Uterus (tissue), 4 donors: Measurements from ENCODE around the gene PTPRN2. TPM values are rescaled to one million over a fixed set of nuclear protein-coding genes. Genes with fewer than 3 reads are reported as not detected.

Experiments
- DNase-seq, 2 donors: peaks; one replicate each; pipeline ENCODE4 v3.0.0-alpha.2; 2019 to 2020
- H3K27ac ChIP-seq, 2 donors: fragments of 200-600 bp; sonication (generic); 1 replicate in 1 of 2; 2 replicates in 1 of 2; pipeline ENCODE4 v1.5.1; 2016 to 2018
- H3K27me3 ChIP-seq, 2 donors: fragments of 200-600 bp; sonication (generic); one replicate each; pipeline ENCODE4 v1.5.1; 2018 to 2019; ENCODE audit warnings: control low read depth in 1 of 2
- H3K36me3 ChIP-seq, 2 donors: fragments of 200-600 bp; sonication (generic); one replicate each; pipeline ENCODE4 v1.5.1; 2019; ENCODE audit warnings: control low read depth in 1 of 2
- H3K4me1 ChIP-seq, 2 donors: fragments of 200-600 bp; sonication (generic); one replicate each; pipeline ENCODE4 v1.5.1; 2018 to 2019; ENCODE audit warnings: control low read depth in 1 of 2
- H3K4me3 ChIP-seq, 2 donors: fragments of 200-600 bp; sonication (generic); 1 replicate in 1 of 2; 2 replicates in 1 of 2; pipeline ENCODE4 v1.5.1; 2018 to 2019; ENCODE audit warnings: mild to moderate bottlenecking in 1 of 2
- H3K9me3 ChIP-seq, 2 donors: fragments of 200-600 bp; sonication (generic); one replicate each; pipeline ENCODE4 v1.5.1; 2019; ENCODE audit warnings: control low read depth in 1 of 2
- CTCF ChIP-seq, 4 experiments: fragments of 200-600 bp in 2 of 4; fragments of 450-650 bp in 2 of 4; sonication (generic) in 2 of 4; IDR thresholded peaks; one replicate each; pipeline ENCODE4 v1.5.1; 2016 to 2019; ENCODE audit warnings: antibody characterized with exemption in 4 of 4, mild to moderate bottlenecking in 2 of 4, moderate library complexity in 1 of 4
- POLR2A ChIP-seq, 2 donors: fragments of 450-650 bp; IDR thresholded peaks; one replicate each; pipeline ENCODE4 v1.6.1; 2016; ENCODE audit warnings: antibody characterized with exemption in 2 of 2, mild to moderate bottlenecking in 1 of 2, moderate library complexity in 1 of 2
- intact Hi-C: fragments of 100-400 bp; cut with DNase I; formaldehyde crosslinking; loops from one replicate; pipeline ENCODE4 v1.15.1; 2023; ENCODE audit warnings: low total_unique reads
- total RNA-seq, 4 donors: library from RNA; depleted of rRNA in 3 of 4; stranded (reverse); fragments of >200 nt in 3 of 4; gene quantifications; one replicate each; pipeline versions ENCODE4 v1.1.0 to v1.2.4, GENCODE V29; 2014 to 2023
- donor health status: DM: yes; HTN: yes; CAD: no.

PTPRN2 gene
- total RNA-seq, 4 donors from 2014 or later: 1.2 to 5.2 (median 2.3) TPM

GRCh38 chr7:157757776-157758467 lies 829.7 kb downstream of the PTPRN2 start:
- Histone ChIP-seq H3K4me1 (no peaks in the 10 kb centered on the region), H3K36me3 (no peaks in the 10 kb centered on the region), H3K4me3 (no peak overlapping the region), H3K27me3 (no peaks in the 10 kb centered on the region), H3K27ac (no peak overlapping the region), H3K9me3 (no peaks in the 10 kb centered on the region)
- intact Hi-C loops: no loop called here
- no peak for DNase-seq
- no peak for TF ChIP-seq CTCF (IDR thresholded peaks at IDR 0.05)
- no peak for TF ChIP-seq POLR2A (IDR thresholded peaks at IDR 0.05)

GRCh38 chr7:157757211-157757610 lies 830.4 kb downstream of the PTPRN2 start:
- Histone ChIP-seq H3K4me1 (no peaks in the 10 kb centered on the region), H3K36me3 (no peaks in the 10 kb centered on the region), H3K27me3 (no peaks in the 10 kb centered on the region), H3K27ac (no peak overlapping the region), H3K9me3 (no peaks in the 10 kb centered on the region), H3K4me3 (no peak overlapping the region)
- intact Hi-C loops: no loop called here
- DNase-seq: no peak
- TF ChIP-seq CTCF (IDR thresholded peaks at IDR 0.05) (no peak), POLR2A (IDR thresholded peaks at IDR 0.05) (no peak)

GRCh38 chr7:157755741-157756140 lies 831.9 kb downstream of the PTPRN2 start:
- no peaks in the 10 kb centered on the region for H3K9me3 ChIP-seq
- no peaks in the 10 kb centered on the region for H3K36me3 ChIP-seq
- no peak overlapping the region for H3K4me3 ChIP-seq
- no peaks in the 10 kb centered on the region for H3K27me3 ChIP-seq
- TF ChIP-seq POLR2A (IDR thresholded peaks at IDR 0.05): no peak
- no peak for TF ChIP-seq CTCF (IDR thresholded peaks at IDR 0.05)
- intact Hi-C loops: no loop called here
- H3K27ac ChIP-seq: no peak overlapping the region
- no peak for DNase-seq
- no peaks in the 10 kb centered on the region for H3K4me1 ChIP-seq

GRCh38 chr7:157754416-157754790 lies 833.2 kb downstream of the PTPRN2 start:
- intact Hi-C loops: no loop called here
- Histone ChIP-seq H3K4me1 (no peaks in the 10 kb centered on the region), H3K4me3 (no peak overlapping the region), H3K9me3 (no peaks in the 10 kb centered on the region), H3K36me3 (no peaks in the 10 kb centered on the region), H3K27ac (no peak overlapping the region), H3K27me3 (no peaks in the 10 kb centered on the region)
- no peak for DNase-seq
- no peak for TF ChIP-seq POLR2A (IDR thresholded peaks at IDR 0.05)
- no peak for TF ChIP-seq CTCF (IDR thresholded peaks at IDR 0.05)

- Histone ChIP-seq H3K4me3 (no peak overlapping the region), H3K36me3 (no peaks in the 10 kb centered on the region), H3K27ac (no peak overlapping the region), H3K4me1 (no peaks in the 10 kb centered on the region), H3K9me3 (no peaks in the 10 kb centered on the region), H3K27me3 (no peaks in the 10 kb centered on the region)
- no peak for TF ChIP-seq CTCF (IDR thresholded peaks at IDR 0.05)
- TF ChIP-seq POLR2A (IDR thresholded peaks at IDR 0.05): no peak
- no peak for DNase-seq
- intact Hi-C loops: no loop called here
Measured at GRCh38 chr7:157753713-157754415, 833.8 kb downstream of the PTPRN2 start.
